GM23338 (cell line): ENCODE results near the gene ADIPOR1. TPM values are rescaled to one million over a fixed set of nuclear protein-coding genes. Genes with fewer than 3 reads are reported as not detected.

Source experiments
- ATAC-seq: fragments of 200-7000 bp; cut with Tn5 transposase; 3 replicates; pipeline ENCODE4 v1.9.1; 2020
- DNase-seq: peaks from one replicate; pipeline ENCODE4 v3.0.0-alpha.2; 2015; ENCODE audit warnings: low spot score
- H2AFZ ChIP-seq: fragments of 200-600 bp; sonication (generic); 2 replicates; pipeline ENCODE4 v1.8.0; 2016; ENCODE audit warnings: antibody characterized with exemption, mild to moderate bottlenecking, moderate library complexity
- H3F3A ChIP-seq: fragments of 200-600 bp; sonication (generic); replicated peaks from 2 replicates; pipeline ENCODE4 v1.8.0; 2017; ENCODE audit warnings: antibody characterized with exemption, mixed run types, low read depth
- H3K27ac ChIP-seq: fragments of 200-600 bp; sonication (generic); 2 replicates; pipeline ENCODE4 v1.6.1; 2016; ENCODE audit warnings: low read depth
- H3K27me3 ChIP-seq: fragments of 200-600 bp; sonication (generic); 2 replicates; pipeline ENCODE4 v1.8.0; 2016; ENCODE audit warnings: mild to moderate bottlenecking, mixed run types, moderate library complexity; ENCODE audit not compliant: insufficient read depth
- H3K36me3 ChIP-seq: fragments of 200-600 bp; sonication (generic); 2 replicates; pipeline ENCODE4 v1.8.0; 2016; ENCODE audit warnings: mild to moderate bottlenecking; ENCODE audit not compliant: insufficient read depth
- H3K4me1 ChIP-seq: fragments of 200-600 bp; sonication (generic); 2 replicates; pipeline ENCODE4 v1.8.0; 2016; ENCODE audit warnings: mild to moderate bottlenecking, moderate library complexity; ENCODE audit not compliant: insufficient read depth
- H3K4me2 ChIP-seq: fragments of 200-600 bp; sonication (generic); 2 replicates; pipeline ENCODE4 v1.7.1; 2017; ENCODE audit warnings: mixed run types
- H3K4me3 ChIP-seq: fragments of 200-600 bp; sonication (generic); 2 replicates; pipeline ENCODE4 v1.6.1; 2016; ENCODE audit warnings: mixed run types
- H3K79me2 ChIP-seq: fragments of 200-600 bp; sonication (generic); replicated peaks from 2 replicates; pipeline ENCODE4 v1.8.0; 2017; ENCODE audit warnings: mild to moderate bottlenecking; ENCODE audit not compliant: insufficient read depth
- H3K9me2 ChIP-seq: fragments of 200-600 bp; sonication (generic); 2 replicates; pipeline ENCODE4 v1.8.0; 2017; ENCODE audit not compliant: insufficient read depth
- H4K20me1 ChIP-seq: fragments of 200-600 bp; sonication (generic); replicated peaks from 2 replicates; pipeline ENCODE4 v1.8.0; 2017; ENCODE audit warnings: mild to moderate bottlenecking; ENCODE audit not compliant: insufficient read depth
- H3K27ac Mint-ChIP-seq: 2 replicates; pipeline ENCODE4 v1.8.0; 2020; ENCODE audit warnings: inconsistent platforms, mild to moderate bottlenecking, moderate library complexity, mixed read lengths
- H3K27me3 Mint-ChIP-seq: 3 replicates; pipeline ENCODE4 v1.8.0; 2022; ENCODE audit warnings: low read depth, mild to moderate bottlenecking, moderate library complexity, mixed read lengths, inconsistent platforms; ENCODE audit not compliant: insufficient read depth, poor library complexity
- H3K36me3 Mint-ChIP-seq: 3 replicates; pipeline ENCODE4 v1.8.0; 2021; ENCODE audit warnings: low read depth, mild to moderate bottlenecking, inconsistent platforms, moderate library complexity, mixed read lengths
- H3K4me1 Mint-ChIP-seq: 3 replicates; pipeline ENCODE4 v1.8.0; 2020; ENCODE audit warnings: mild to moderate bottlenecking, inconsistent platforms, mixed read lengths
- H3K4me3 Mint-ChIP-seq: 3 replicates; pipeline ENCODE4 v1.8.0; 2021; ENCODE audit warnings: moderate library complexity, mild to moderate bottlenecking, inconsistent platforms, mixed read lengths
- H3K9me3 Mint-ChIP-seq: 3 replicates; pipeline ENCODE4 v1.8.0; 2020; ENCODE audit warnings: moderate library complexity, mild to moderate bottlenecking, inconsistent platforms, mixed read lengths
- CREB1 ChIP-seq: fragments of 250-450 bp; sonication (Bioruptor Pico); IDR thresholded peaks from 2 replicates; pipeline ENCODE4 v1.5.0; 2020; ENCODE audit warnings: low read depth, mild to moderate bottlenecking, moderate library complexity
- EZH2 ChIP-seq: fragments of 200-600 bp; sonication (generic); IDR thresholded peaks from one replicate; pipeline ENCODE4 v1.8.0; 2017; ENCODE audit warnings: antibody characterized with exemption, mild to moderate bottlenecking, low read depth; ENCODE audit not compliant: unreplicated experiment
- EZH2phosphoT487 ChIP-seq: fragments of 200-600 bp; sonication (generic); IDR thresholded peaks from one replicate; pipeline ENCODE4 v1.8.1; 2018; ENCODE audit warnings: antibody characterized with exemption; ENCODE audit not compliant: unreplicated experiment
- JUNB ChIP-seq: IDR thresholded peaks from one replicate; pipeline ENCODE4 v1.6.1; 2016; ENCODE audit warnings: antibody characterized with exemption; ENCODE audit not compliant: unreplicated experiment
- NANOG ChIP-seq: IDR thresholded peaks from 2 replicates; pipeline ENCODE4 v1.6.1; 2016; ENCODE audit warnings: antibody characterized with exemption, borderline replicate concordance
- POLR2AphosphoS5 ChIP-seq: IDR thresholded peaks from 2 replicates; pipeline ENCODE4 v1.6.1; 2016; ENCODE audit warnings: antibody characterized with exemption, low read depth
- STAT1 ChIP-seq: IDR thresholded peaks from one replicate; pipeline ENCODE4 v1.6.1; 2016; ENCODE audit warnings: antibody characterized with exemption; ENCODE audit not compliant: unreplicated experiment
- ZNF114 ChIP-seq: fragments of 250-450 bp; sonication (Bioruptor Pico); IDR thresholded peaks from 2 replicates; pipeline ENCODE4 v1.5.0; 2020; ENCODE audit warnings: mild to moderate bottlenecking, moderate library complexity
- ZNF331 ChIP-seq: fragments of 250-450 bp; sonication (Bioruptor Pico); IDR thresholded peaks from 2 replicates; pipeline ENCODE4 v1.5.0; 2020; ENCODE audit warnings: low read depth, mild to moderate bottlenecking, moderate library complexity
- polyA plus RNA-seq: library from polyadenylated mRNA; unstranded; fragments of >200 nt; fragmentation: Nextera tagmentation; extraction: Ambion mirVana; gene quantifications from 2 replicates; pipeline ENCODE4 v1.2.1, GENCODE V29; 2016
- total RNA-seq: library from RNA; depleted of rRNA; stranded (reverse); fragments of >200 nt; shearing (Covaris generic); gene quantifications from 2 replicates; pipeline ENCODE4 v1.2.3, GENCODE V29; 2014
- TF ChIP-seq, protein P1 (sequence below): fragments of 250-450 bp; sonication (Bioruptor Pico); IDR thresholded peaks from 2 replicates; pipeline ENCODE4 v1.5.0; 2020; ENCODE audit warnings: mild to moderate bottlenecking, moderate library complexity
- TF ChIP-seq, protein P2 (sequence below): IDR thresholded peaks from 2 replicates; pipeline ENCODE4 v1.6.1; 2016; ENCODE audit warnings: antibody characterized with exemption
- TF ChIP-seq, protein P3 (sequence below): IDR thresholded peaks from one replicate; pipeline ENCODE4 v1.6.1; 2018; ENCODE audit warnings: antibody characterized with exemption; ENCODE audit not compliant: unreplicated experiment
- TF ChIP-seq, protein P4 (sequence below), 2 experiments: fragments of 200-600 bp in 1 of 2; sonication (generic) in 1 of 2; conservative IDR thresholded peaks; 2 replicates each; pipeline versions ENCODE4 v1.5.1 to v1.6.1; 2016 to 2017; ENCODE audit warnings: antibody characterized with exemption in 2 of 2, low read depth in 2 of 2, mild to moderate bottlenecking in 2 of 2, moderate library complexity in 1 of 2

The ADIPOR1 gene
- total and polyA plus RNA-seq, 2 experiments from 2014 or later, result 47.2 to 59.1 TPM

DNA sequence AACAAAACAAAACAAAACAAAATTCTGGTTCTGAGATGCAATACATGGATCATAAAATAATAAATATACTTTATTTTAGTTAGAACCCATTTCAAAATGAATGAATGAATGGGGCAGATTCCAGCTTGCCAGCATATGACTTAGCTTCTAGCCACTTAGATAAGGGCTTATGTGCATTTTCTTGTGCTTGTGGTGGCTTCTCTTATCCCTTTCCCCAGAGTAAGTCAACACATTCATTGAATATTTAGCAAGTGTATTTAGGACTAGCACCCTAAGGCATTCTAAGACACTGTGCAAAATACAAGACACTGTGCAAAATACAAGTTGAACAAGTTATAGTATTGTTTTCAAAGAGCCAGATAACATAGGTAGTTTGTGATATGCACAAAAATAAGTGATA, 4.7 kb downstream of the ADIPOR1 start:
- Mint-ChIP-seq H3K27ac (no peak overlapping the region), H3K9me3 (no peaks in the 10 kb centered on the region), H3K4me1 (peaks cover 13% of the 10 kb centered on the region), H3K27me3 (no peaks in the 10 kb centered on the region), H3K36me3 (peaks cover 18% of the 10 kb centered on the region), H3K4me3 (no peak overlapping the region)
- H3F3A ChIP-seq, result no peaks in the 10 kb centered on the region
- ATAC-seq (no peak), DNase-seq (no peak)
- peaks cover 58% of the 10 kb centered on the region for H4K20me1 ChIP-seq
- H3K79me2 ChIP-seq, result peaks cover 71% of the 10 kb centered on the region
- H3K4me1 ChIP-seq, result peaks cover 5% of the 10 kb centered on the region; the same call in 1 of the 2 replicates
- H3K4me3 ChIP-seq, result no peak overlapping the region
- H3K36me3 ChIP-seq, result peaks cover 10% of the 10 kb centered on the region; the same call in 1 of the 2 replicates
- H3K4me2 ChIP-seq, result no peak overlapping the region
- no peaks in the 10 kb centered on the region for H3K9me2 ChIP-seq
- no peak overlapping the region for H3K27ac ChIP-seq
- TF ChIP-seq, protein P1, sequence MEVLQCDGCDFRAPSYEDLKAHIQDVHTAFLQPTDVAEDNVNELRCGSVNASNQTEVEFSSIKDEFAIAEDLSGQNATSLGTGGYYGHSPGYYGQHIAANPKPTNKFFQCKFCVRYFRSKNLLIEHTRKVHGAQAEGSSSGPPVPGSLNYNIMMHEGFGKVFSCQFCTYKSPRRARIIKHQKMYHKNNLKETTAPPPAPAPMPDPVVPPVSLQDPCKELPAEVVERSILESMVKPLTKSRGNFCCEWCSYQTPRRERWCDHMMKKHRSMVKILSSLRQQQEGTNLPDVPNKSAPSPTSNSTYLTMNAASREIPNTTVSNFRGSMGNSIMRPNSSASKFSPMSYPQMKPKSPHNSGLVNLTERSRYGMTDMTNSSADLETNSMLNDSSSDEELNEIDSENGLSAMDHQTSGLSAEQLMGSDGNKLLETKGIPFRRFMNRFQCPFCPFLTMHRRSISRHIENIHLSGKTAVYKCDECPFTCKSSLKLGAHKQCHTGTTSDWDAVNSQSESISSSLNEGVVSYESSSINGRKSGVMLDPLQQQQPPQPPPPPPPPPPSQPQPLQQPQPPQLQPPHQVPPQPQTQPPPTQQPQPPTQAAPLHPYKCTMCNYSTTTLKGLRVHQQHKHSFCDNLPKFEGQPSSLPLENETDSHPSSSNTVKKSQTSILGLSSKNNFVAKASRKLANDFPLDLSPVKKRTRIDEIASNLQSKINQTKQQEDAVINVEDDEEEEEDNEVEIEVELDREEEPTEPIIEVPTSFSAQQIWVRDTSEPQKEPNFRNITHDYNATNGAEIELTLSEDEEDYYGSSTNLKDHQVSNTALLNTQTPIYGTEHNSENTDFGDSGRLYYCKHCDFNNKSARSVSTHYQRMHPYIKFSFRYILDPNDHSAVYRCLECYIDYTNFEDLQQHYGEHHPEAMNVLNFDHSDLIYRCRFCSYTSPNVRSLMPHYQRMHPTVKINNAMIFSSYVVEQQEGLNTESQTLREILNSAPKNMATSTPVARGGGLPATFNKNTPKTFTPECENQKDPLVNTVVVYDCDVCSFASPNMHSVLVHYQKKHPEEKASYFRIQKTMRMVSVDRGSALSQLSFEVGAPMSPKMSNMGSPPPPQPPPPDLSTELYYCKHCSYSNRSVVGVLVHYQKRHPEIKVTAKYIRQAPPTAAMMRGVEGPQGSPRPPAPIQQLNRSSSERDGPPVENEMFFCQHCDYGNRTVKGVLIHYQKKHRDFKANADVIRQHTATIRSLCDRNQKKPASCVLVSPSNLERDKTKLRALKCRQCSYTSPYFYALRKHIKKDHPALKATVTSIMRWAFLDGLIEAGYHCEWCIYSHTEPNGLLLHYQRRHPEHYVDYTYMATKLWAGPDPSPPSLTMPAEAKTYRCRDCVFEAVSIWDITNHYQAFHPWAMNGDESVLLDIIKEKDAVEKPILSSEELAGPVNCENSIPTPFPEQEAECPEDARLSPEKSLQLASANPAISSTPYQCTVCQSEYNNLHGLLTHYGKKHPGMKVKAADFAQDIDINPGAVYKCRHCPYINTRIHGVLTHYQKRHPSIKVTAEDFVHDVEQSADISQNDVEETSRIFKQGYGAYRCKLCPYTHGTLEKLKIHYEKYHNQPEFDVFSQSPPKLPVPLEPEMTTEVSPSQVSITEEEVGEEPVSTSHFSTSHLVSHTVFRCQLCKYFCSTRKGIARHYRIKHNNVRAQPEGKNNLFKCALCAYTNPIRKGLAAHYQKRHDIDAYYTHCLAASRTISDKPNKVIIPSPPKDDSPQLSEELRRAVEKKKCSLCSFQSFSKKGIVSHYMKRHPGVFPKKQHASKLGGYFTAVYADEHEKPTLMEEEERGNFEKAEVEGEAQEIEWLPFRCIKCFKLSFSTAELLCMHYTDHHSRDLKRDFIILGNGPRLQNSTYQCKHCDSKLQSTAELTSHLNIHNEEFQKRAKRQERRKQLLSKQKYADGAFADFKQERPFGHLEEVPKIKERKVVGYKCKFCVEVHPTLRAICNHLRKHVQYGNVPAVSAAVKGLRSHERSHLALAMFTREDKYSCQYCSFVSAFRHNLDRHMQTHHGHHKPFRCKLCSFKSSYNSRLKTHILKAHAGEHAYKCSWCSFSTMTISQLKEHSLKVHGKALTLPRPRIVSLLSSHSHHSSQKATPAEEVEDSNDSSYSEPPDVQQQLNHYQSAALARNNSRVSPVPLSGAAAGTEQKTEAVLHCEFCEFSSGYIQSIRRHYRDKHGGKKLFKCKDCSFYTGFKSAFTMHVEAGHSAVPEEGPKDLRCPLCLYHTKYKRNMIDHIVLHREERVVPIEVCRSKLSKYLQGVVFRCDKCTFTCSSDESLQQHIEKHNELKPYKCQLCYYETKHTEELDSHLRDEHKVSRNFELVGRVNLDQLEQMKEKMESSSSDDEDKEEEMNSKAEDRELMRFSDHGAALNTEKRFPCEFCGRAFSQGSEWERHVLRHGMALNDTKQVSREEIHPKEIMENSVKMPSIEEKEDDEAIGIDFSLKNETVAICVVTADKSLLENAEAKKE (CRISPR knock-in tag), result no peak
- TF ChIP-seq CREB1 (CRISPR knock-in tag) (no peak), ZNF331 (CRISPR knock-in tag) (no peak), ZNF114 (CRISPR knock-in tag) (no peak), NANOG (no peak), STAT1 (no peak), JUNB (no peak), EZH2phosphoT487 (no peak), EZH2 (no peak), POLR2AphosphoS5 (no peak)
- TF ChIP-seq, protein P2, sequence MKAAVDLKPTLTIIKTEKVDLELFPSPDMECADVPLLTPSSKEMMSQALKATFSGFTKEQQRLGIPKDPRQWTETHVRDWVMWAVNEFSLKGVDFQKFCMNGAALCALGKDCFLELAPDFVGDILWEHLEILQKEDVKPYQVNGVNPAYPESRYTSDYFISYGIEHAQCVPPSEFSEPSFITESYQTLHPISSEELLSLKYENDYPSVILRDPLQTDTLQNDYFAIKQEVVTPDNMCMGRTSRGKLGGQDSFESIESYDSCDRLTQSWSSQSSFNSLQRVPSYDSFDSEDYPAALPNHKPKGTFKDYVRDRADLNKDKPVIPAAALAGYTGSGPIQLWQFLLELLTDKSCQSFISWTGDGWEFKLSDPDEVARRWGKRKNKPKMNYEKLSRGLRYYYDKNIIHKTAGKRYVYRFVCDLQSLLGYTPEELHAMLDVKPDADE, result no peak
- TF ChIP-seq, protein P3, sequence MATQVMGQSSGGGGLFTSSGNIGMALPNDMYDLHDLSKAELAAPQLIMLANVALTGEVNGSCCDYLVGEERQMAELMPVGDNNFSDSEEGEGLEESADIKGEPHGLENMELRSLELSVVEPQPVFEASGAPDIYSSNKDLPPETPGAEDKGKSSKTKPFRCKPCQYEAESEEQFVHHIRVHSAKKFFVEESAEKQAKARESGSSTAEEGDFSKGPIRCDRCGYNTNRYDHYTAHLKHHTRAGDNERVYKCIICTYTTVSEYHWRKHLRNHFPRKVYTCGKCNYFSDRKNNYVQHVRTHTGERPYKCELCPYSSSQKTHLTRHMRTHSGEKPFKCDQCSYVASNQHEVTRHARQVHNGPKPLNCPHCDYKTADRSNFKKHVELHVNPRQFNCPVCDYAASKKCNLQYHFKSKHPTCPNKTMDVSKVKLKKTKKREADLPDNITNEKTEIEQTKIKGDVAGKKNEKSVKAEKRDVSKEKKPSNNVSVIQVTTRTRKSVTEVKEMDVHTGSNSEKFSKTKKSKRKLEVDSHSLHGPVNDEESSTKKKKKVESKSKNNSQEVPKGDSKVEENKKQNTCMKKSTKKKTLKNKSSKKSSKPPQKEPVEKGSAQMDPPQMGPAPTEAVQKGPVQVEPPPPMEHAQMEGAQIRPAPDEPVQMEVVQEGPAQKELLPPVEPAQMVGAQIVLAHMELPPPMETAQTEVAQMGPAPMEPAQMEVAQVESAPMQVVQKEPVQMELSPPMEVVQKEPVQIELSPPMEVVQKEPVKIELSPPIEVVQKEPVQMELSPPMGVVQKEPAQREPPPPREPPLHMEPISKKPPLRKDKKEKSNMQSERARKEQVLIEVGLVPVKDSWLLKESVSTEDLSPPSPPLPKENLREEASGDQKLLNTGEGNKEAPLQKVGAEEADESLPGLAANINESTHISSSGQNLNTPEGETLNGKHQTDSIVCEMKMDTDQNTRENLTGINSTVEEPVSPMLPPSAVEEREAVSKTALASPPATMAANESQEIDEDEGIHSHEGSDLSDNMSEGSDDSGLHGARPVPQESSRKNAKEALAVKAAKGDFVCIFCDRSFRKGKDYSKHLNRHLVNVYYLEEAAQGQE, result no peak
- TF ChIP-seq, protein P4, sequence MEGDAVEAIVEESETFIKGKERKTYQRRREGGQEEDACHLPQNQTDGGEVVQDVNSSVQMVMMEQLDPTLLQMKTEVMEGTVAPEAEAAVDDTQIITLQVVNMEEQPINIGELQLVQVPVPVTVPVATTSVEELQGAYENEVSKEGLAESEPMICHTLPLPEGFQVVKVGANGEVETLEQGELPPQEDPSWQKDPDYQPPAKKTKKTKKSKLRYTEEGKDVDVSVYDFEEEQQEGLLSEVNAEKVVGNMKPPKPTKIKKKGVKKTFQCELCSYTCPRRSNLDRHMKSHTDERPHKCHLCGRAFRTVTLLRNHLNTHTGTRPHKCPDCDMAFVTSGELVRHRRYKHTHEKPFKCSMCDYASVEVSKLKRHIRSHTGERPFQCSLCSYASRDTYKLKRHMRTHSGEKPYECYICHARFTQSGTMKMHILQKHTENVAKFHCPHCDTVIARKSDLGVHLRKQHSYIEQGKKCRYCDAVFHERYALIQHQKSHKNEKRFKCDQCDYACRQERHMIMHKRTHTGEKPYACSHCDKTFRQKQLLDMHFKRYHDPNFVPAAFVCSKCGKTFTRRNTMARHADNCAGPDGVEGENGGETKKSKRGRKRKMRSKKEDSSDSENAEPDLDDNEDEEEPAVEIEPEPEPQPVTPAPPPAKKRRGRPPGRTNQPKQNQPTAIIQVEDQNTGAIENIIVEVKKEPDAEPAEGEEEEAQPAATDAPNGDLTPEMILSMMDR (conservative IDR thresholded peaks at IDR 0.05; ENCODE audit: low read depth in 2 of 2), result no peak
- H3K27me3 ChIP-seq, result no peaks in the 10 kb centered on the region
- no peak overlapping the region for H2AFZ ChIP-seq
